ENCODE data around the gene RNF146.
"Not testable (repeated sequence)": the region's sequence is repeated elsewhere in the genome, so short reads cannot be mapped to it uniquely, and the experiment has no call there.

Gene RNF146

GRCh38 chr6:127266178-127266891 is at the start of gene RNF146:
Gene RNF146 (plus strand): TSS chr6:127266864. CDS start chr6:127280339, 13,475 bp downstream.
- peak; percentile 78 for DNase-seq

GRCh38 chr6:127219869-127220268 is 46.8 kb upstream of the RNF146 start:
- no peak for DNase-seq

GRCh38 chr6:127221201-127221600 is 45.5 kb upstream of the RNF146 start:
- DNase-seq: no peak

GRCh38 chr6:127222418-127222817 is 44.2 kb upstream of the RNF146 start:
- DNase-seq: no peak

- no peak for DNase-seq
These were observed 41.2 kb upstream of the RNF146 start for GRCh38 chr6:127225497-127225896.

GRCh38 chr6:127233819-127234218 is 32.8 kb upstream of the RNF146 start:
- not testable (repeated sequence) for DNase-seq

- no peak for DNase-seq
These were observed 23.2 kb upstream of the RNF146 start for GRCh38 chr6:127243501-127243900.

DNA sequence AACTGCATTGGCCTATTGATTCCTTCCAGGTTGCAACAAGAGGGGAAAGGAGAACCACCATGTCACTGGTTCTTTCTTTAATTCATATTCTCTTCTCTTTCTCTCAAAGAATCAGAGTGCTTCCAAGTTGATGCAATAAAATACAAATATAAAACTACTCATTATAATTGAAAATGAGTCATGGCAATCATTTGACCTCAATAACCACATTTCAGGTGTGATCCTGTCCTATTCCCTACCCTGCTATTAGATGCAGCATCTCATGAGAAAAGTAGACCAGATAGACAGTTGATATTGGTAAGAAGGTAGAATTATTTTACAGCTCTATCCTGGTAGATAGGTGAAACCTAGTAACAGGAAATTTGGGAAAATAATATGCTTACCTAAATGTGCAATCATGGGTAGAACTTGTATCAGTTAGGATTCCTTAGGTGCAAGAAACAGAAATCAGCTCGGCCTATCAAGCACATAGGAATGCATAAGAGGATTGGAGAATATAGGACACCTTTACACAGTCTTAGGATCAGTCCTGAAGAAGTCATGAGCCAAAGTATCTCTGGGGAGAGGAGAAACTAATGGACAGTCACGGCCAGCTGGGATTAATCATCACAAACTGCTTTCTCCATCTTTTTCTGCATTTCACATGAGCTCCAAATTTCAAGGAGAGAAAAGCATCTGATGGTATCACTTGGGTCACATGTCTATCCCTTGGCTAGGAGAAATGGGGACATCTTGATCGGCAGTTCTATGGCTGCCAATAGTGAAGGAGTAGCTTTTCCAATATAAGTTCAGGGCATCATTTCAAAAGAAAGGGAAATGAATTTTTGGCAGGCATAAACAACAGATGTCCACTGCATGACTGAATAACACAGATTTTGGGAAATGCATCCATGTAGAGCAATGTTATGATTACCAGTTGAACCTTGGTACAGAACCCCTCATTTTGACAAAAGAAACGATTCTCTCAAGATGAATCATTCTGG is 19.3 kb upstream of the RNF146 start:
- no peak for DNase-seq

DNA sequence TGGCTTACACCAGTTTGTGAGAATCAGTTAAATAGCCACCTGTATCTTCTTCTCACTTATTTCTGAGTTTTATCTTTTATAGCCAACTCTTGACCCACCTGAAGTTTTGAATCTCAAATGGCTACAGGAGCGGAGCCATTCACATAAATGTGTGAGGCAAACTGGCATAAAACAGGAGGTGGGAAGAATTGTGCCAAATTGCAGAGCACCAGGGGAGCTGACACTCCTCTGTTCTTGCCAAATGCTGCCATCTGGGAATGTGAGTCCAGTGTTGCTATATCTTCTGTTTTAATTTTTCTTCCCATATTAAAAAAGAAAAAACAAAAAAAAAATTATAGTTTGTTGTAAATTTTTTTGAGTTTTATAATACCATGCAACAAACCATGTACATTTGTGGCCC is 17.0 kb upstream of the RNF146 start:
- no peak for DNase-seq

- DNase-seq: no peak
These were observed 11.4 kb upstream of the RNF146 start for GRCh38 chr6:127255286-127255685.

DNA sequence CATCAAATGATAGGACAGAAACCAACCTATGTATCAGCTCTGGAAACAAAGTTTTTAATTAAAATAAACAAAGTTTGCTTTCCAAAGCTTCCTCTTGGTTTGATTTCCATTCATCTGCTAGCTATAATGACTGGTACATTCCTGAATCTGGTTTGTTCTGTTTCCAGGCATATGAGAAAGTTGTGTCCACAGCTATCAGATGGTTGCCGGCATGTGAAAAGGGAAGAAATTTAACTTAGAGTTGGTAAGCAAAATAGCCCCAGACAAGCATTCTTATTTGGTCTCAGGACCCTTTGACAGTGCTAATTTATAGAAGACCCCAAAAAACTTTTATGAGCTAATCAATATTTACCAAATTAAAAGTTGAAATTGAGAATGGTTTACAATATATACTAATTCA is 3.8 kb upstream of the RNF146 start:
- no peak for DNase-seq

DNA sequence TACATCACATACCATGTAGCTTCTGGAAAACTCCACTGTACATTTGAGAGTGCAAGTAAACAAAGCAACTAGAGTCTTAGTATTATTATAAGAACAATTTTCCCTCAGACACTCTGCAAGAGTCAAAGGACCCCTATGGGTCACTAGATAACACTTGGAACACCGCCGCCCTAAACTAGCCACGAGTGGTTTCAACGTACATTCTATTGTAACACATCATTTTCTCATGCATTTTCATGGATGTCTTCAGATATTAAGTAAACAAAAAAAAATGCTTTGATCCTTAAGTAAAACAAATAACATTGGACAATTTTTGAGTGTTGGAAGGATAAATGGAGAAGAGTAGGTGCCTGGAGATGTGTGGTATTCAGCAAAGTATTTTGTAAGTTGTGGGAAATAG is 3.2 kb upstream of the RNF146 start:
- DNase-seq: no peak

DNA sequence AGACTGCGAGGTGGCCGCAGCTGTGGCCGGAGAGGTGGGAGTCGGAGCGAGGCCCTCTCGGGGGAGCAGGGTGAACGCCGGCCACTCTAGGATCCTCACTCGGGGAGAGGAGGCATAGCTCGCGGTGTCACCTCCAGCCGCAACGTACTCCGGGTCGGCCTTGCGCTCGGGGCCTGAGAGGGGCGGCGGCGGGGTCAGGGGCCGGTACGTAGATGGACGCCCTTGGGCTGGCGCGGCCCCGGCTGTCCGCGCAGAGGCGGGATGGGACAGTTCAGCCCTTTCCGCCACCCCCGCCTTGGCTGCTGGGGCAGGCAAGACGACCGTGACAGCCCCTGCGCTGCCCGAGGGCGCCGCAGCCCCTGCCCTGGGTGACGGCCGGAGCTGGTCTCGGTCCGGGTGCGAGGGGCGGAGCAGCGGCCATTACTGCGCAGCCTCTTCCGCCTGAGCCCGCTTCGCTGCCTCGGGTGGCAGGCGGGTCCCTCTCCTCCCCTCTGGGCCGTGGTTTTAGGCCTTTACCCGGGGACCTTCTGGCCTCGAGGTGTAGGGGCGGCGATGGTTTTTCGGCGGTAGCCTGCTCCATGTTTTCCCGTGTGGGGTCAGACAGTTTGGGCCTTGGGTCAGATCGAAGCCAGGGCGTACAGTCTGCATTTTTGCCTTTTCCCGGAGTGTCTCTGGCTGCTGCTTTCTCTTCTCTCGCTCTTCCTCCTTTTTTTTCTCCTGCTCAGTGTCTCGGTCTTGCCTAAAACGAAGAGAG is 405 bp downstream of the RNF146 start:
- DNase-seq: peak; percentile 57

GRCh38 chr6:127267646-127268625 is 1.3 kb downstream of the RNF146 start:
- no peak for DNase-seq

GRCh38 chr6:127272576-127272975 is 5.9 kb downstream of the RNF146 start:
- no peak for DNase-seq

GRCh38 chr6:127273499-127273898 is 6.8 kb downstream of the RNF146 start:
- DNase-seq: no peak

- no peak for DNase-seq
These were observed 9.7 kb downstream of the RNF146 start for GRCh38 chr6:127276331-127276730.

DNA sequence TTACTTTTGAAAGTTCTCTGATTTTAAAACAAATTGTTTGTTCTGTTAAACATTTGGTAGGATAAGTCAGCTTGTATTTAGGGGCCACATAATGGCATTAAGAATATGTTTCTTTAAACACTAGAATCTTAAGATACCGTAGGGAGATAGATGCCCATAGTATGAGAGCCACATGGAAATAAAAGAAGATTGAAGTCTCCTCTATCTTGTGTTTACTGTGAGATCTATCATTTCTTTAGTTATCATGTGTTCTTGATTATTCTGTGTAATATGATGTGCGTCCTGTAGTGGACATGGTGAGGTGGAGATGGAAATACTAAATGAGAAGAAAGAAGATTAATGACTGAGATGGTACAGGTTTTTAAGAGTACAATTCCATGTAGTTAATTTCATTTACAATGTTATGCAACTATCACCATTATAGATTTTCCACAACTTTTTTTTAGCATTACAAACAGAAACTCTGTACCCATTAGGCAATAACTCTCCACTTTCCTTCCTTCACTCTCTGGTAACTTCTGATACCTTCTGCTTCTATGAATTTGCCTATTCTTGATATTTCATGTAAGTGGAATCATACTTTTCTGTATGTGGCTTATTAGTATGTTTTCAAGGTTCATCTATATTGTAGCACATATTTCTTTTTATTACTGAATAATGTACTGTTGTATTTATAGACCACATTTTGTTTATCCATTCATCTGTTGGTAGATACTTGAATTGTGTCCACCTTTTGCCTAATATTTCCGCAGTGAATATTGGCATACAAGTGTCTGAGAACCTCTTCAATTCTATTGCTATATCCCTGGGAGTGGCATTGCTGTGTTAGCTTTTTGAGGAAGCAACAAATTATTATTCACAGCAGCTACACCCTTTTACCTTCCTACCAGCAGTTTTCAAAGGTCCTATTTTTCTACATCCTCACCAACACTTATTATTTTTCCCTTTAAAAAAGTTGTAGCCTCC is 11.5 kb downstream of the RNF146 start:
- no peak for DNase-seq

GRCh38 chr6:127279815-127280214 is 13.2 kb downstream of the RNF146 start:
- DNase-seq: no peak

DNA sequence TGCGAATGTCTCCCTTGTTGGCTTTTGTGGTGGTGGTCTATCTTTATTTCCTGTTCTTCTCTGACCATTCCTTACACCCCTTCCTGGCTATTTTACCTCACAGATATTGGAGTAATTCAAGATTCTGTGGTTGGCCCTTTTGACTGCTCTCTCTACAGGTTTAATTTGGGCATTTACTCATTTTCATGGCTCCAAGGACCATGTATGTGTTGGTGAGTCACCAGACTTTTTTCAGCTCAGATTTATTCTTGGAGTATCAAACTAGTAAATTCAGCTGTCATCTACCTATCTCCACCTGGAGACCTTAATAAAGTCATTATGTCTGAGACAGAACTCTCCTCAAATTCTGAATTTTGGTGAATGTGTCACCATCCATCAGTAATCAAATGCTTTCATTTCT is 15.5 kb downstream of the RNF146 start:
- DNase-seq: no peak

DNA sequence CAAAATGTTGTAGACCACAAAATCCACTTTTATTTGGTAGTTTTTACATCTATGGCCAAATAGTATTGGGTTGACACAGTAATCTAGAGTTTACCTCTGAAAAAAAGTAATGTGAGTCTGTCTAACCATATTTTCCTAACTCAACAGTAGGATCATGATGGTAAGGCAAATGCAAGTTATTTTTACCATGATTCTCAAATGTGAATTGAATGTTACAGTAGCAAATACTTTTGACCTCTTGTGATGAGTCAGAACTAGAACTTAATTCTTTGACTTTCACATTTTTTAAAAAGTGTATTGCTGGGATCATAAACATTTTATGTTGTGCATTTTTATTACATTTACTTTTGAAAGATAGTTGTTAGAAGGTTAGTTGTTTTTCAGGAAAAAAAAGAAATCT is 22.0 kb downstream of the RNF146 start:
- no peak for DNase-seq
